Measurements from ENCODE around the gene RNF220.

RNF220 gene

DNA sequence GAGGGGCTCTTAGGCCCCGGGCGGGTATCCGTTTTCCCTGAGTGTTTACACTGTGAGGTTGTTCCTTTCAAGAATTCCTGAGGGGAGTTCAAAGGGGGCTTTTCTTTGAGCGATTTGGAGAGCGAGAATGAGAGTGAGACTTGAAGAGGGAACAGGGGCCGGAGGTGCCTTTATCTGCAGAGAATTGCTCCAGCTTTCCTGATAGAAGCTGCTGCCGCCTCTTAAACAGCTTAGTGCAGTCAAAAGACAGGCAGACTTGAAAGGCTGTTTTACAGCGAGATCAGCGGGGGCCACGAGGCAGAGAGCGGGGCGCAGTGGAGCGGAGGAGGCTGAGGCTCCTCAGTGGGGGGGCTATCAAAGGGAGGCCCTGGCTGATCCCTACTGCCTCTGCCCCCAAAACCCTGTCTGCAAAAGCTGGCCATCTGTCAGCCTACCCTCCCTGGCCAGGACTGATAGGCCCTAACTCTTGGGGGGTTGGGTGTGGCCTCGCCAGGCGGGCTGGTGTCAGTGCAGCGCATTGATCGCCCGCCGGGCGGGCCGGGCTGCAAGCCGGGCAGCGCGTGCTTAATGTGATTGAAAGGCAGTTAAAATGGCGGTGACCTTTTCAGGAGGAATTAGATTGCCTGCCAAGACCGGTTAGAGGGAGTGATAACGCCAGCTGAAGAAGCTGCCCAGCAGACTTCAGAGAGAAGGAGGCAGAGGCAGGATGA lies 232.8 kb downstream of the RNF220 start:
- POLR2A ChIA-PET = interaction anchor here (0.6 kb wide), 1 partner anchor 939 kb away, joined by 5 read pairs; no protein-coding TSS in a partner anchor
- peaks cover 0 to 100% of the 10 kb centered on the region in 2 experiments; a peak in 1 of 3 replicates for H3K36me3 ChIP-seq (ENCODE audit: control insufficient read depth in 2 of 2, insufficient read depth in 1 of 2, low read length in 2 of 2)
- CTCF ChIA-PET = interaction anchor here (0.6 to 2.5 kb wide), 5 partner anchors 15 to 742 kb away, joined by 3 to 8 read pairs (median 4); partner anchors contain the start of gene RNU5D-1
- H3K9me3 ChIP-seq (ENCODE audit: control insufficient read depth, insufficient read depth, low read depth, low read length) = no peaks in the 10 kb centered on the region
- no peaks in the 10 kb centered on the region for H3K4me1 ChIP-seq (ENCODE audit: control insufficient read depth, insufficient read depth, low read length)
- H3K4me3 ChIP-seq (ENCODE audit: low read depth, low read length) = no peak overlapping the region
- no peak overlapping the region for H3K27ac ChIP-seq (ENCODE audit: extremely low read depth, low read depth, low read length)
- TF ChIP-seq ZNF654 (tag by site-specific recombination; IDR thresholded peaks at IDR 0.05; ENCODE audit: low read depth) (no peak), MZF1 (tag by site-specific recombination; IDR thresholded peaks at IDR 0.05; ENCODE audit: borderline replicate concordance) (no peak), ZNF549 (tag by site-specific recombination; IDR thresholded peaks at IDR 0.05) (no peak), ZNF138 (tag by site-specific recombination; IDR thresholded peaks at IDR 0.05; ENCODE audit: borderline replicate concordance) (no peak), WT1 (tag by site-specific recombination; IDR thresholded peaks at IDR 0.05) (no peak), ZNF133 (tag by site-specific recombination; IDR thresholded peaks at IDR 0.05) (no peak), ZNF548 (tag by site-specific recombination; IDR thresholded peaks at IDR 0.05) (no peak), TCF7L2 (IDR thresholded peaks at IDR 0.05; ENCODE audit: borderline replicate concordance, low read depth, low read length) (no peak), ZXDB (tag by site-specific recombination; IDR thresholded peaks at IDR 0.05) (no peak), MYNN (tag by site-specific recombination; IDR thresholded peaks at IDR 0.05; ENCODE audit: borderline replicate concordance) (no peak), ZNF677 (tag by site-specific recombination; IDR thresholded peaks at IDR 0.05) (no peak)
- TF ChIP-seq, protein P1, sequence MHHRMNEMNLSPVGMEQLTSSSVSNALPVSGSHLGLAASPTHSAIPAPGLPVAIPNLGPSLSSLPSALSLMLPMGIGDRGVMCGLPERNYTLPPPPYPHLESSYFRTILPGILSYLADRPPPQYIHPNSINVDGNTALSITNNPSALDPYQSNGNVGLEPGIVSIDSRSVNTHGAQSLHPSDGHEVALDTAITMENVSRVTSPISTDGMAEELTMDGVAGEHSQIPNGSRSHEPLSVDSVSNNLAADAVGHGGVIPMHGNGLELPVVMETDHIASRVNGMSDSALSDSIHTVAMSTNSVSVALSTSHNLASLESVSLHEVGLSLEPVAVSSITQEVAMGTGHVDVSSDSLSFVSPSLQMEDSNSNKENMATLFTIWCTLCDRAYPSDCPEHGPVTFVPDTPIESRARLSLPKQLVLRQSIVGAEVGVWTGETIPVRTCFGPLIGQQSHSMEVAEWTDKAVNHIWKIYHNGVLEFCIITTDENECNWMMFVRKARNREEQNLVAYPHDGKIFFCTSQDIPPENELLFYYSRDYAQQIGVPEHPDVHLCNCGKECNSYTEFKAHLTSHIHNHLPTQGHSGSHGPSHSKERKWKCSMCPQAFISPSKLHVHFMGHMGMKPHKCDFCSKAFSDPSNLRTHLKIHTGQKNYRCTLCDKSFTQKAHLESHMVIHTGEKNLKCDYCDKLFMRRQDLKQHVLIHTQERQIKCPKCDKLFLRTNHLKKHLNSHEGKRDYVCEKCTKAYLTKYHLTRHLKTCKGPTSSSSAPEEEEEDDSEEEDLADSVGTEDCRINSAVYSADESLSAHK (tag by site-specific recombination; IDR thresholded peaks at IDR 0.05) = no peak
- TF ChIP-seq, protein P2, sequence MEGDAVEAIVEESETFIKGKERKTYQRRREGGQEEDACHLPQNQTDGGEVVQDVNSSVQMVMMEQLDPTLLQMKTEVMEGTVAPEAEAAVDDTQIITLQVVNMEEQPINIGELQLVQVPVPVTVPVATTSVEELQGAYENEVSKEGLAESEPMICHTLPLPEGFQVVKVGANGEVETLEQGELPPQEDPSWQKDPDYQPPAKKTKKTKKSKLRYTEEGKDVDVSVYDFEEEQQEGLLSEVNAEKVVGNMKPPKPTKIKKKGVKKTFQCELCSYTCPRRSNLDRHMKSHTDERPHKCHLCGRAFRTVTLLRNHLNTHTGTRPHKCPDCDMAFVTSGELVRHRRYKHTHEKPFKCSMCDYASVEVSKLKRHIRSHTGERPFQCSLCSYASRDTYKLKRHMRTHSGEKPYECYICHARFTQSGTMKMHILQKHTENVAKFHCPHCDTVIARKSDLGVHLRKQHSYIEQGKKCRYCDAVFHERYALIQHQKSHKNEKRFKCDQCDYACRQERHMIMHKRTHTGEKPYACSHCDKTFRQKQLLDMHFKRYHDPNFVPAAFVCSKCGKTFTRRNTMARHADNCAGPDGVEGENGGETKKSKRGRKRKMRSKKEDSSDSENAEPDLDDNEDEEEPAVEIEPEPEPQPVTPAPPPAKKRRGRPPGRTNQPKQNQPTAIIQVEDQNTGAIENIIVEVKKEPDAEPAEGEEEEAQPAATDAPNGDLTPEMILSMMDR (tag by site-specific recombination; IDR thresholded peaks at IDR 0.05) = no peak
- TF ChIP-seq, protein P3, sequence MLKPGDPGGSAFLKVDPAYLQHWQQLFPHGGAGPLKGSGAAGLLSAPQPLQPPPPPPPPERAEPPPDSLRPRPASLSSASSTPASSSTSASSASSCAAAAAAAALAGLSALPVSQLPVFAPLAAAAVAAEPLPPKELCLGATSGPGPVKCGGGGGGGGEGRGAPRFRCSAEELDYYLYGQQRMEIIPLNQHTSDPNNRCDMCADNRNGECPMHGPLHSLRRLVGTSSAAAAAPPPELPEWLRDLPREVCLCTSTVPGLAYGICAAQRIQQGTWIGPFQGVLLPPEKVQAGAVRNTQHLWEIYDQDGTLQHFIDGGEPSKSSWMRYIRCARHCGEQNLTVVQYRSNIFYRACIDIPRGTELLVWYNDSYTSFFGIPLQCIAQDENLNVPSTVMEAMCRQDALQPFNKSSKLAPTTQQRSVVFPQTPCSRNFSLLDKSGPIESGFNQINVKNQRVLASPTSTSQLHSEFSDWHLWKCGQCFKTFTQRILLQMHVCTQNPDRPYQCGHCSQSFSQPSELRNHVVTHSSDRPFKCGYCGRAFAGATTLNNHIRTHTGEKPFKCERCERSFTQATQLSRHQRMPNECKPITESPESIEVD (tag by site-specific recombination; IDR thresholded peaks at IDR 0.05) = no peak

DNA sequence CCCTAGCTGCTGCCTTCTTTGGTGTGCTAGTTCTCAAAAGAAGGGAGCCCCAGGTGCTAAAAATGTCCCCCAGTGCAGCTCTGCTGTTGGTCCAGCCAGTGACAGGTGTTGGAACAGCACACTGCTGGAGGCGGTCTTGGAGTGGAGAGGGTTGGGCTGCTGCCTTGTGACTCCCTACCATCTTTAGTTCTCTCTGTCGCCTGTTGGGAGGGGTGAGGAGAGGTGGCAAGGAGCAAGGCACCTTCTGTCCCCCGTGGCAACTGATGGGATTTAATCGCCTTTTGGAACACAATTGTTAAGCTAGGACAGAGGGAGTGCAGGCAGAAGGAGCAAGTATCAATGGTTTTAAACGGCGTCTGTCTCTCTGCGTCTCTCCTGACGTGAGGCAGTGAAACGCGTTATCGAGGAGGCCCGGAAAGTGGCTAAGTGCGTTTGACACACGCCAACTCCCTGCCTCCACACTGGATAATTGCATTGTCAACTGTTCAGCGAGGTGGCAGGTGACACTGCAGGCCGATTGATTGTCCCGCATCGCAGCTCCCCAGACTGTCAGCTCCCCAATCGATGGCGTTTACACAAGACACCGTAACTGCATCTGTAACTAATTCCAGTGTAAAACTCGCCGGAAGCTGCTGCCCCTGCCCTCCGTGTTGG lies 235.3 kb downstream of the RNF220 start:
- Histone ChIP-seq H3K27ac (ENCODE audit: extremely low read depth, low read depth, low read length) (no peak overlapping the region), H3K4me1 (ENCODE audit: control insufficient read depth, insufficient read depth, low read length) (no peaks in the 10 kb centered on the region), H3K36me3 (ENCODE audit: control insufficient read depth in 2 of 2, insufficient read depth in 1 of 2, low read length in 2 of 2) (peaks cover 0 to 100% of the 10 kb centered on the region in 2 experiments; a peak in 1 of 3 replicates), H3K9me3 (ENCODE audit: control insufficient read depth, insufficient read depth, low read depth, low read length) (no peaks in the 10 kb centered on the region), H3K4me3 (ENCODE audit: low read depth, low read length) (no peak overlapping the region)
- ChIA-PET POLR2A (no interaction called here), CTCF (interaction anchor here (0.6 kb wide), 1 partner anchor 281 kb away, joined by 3 read pairs; no protein-coding TSS in a partner anchor)
- TF ChIP-seq ZNF514 (tag by site-specific recombination; IDR thresholded peaks at IDR 0.05) (no peak), ZNF37A (tag by site-specific recombination; IDR thresholded peaks at IDR 0.05) (no peak), GLIS1 (tag by site-specific recombination; IDR thresholded peaks at IDR 0.05) (peak; percentile 63)
